Ishikawa (cell line): ENCODE data around the gene PDK1.

Source experiments
- CEBPB ChIP-seq: IDR thresholded peaks from 2 replicates; pipeline ENCODE4 v1.6.1; 2012
- CREB1 ChIP-seq: IDR thresholded peaks from 2 replicates; pipeline ENCODE4 v1.6.1; 2012; ENCODE audit warnings: low read depth
- EGR1 ChIP-seq: IDR thresholded peaks from 2 replicates; pipeline ENCODE4 v1.6.1; 2012
- EP300 ChIP-seq: IDR thresholded peaks from 2 replicates; pipeline ENCODE4 v1.6.1; 2012; ENCODE audit warnings: borderline replicate concordance
- FOXM1 ChIP-seq: IDR thresholded peaks from 2 replicates; pipeline ENCODE4 v1.6.1; 2012; ENCODE audit warnings: low read depth, borderline replicate concordance
- NFIC ChIP-seq: IDR thresholded peaks from 2 replicates; pipeline ENCODE4 v1.6.1; 2012
- RAD21 ChIP-seq: IDR thresholded peaks from 2 replicates; pipeline ENCODE4 v1.6.1; 2012; ENCODE audit warnings: low read depth
- TAF1 ChIP-seq: IDR thresholded peaks from 2 replicates; pipeline ENCODE4 v1.6.1; 2012; ENCODE audit warnings: low read depth, mild to moderate bottlenecking
- TCF12 ChIP-seq: IDR thresholded peaks from 2 replicates; pipeline ENCODE4 v1.6.1; 2012; ENCODE audit warnings: low read depth
- YY1 ChIP-seq: IDR thresholded peaks from 2 replicates; pipeline ENCODE4 v1.6.1; 2012; ENCODE audit warnings: low read depth
- ZBTB7A ChIP-seq: IDR thresholded peaks from 2 replicates; pipeline ENCODE4 v1.6.1; 2012; ENCODE audit warnings: low read depth
- TF ChIP-seq, protein P1 (sequence below): IDR thresholded peaks from 2 replicates; pipeline ENCODE4 v1.6.1; 2012; ENCODE audit warnings: low read depth, mild to moderate bottlenecking
- TF ChIP-seq, protein P2 (sequence below): IDR thresholded peaks from 2 replicates; pipeline ENCODE4 v1.6.1; 2012
- TF ChIP-seq, protein P3 (sequence below): IDR thresholded peaks from 2 replicates; pipeline ENCODE4 v1.6.1; 2012

DNA sequence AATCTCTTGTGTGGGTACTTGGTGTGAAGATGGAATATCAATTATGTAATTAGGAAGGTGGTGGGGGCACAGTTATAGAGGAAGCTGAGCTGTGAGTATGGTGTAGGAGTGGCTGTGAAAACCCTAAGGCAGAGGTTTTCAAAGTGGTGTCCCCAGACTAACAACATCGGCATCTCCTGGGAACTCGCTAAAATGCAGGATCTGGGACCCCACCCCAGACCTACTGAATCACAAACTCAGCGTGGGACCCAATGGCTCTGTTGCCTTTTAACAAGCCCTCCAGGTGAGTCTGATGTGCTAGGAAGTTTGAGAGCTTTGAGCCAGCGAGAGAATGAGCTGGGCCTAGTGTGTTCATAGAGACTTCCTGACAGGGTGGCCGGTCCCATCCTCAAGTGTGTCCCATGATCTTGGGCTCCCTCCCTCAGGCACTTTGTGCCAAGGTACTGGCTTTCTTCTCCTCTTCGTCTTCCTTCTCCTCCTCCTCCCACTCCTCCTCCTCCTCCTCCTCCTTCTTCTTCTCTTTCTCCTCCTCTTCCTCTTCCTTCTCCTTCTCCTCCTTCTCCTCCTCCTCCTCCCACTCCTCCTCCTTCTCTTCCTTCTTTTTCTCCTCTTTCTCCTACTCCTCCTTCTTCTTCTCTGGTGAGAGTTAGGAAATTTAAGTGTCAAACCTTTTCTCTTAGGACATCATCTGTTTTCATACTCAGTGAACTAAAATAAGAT lies 86.6 kb downstream of the PDK1 start:
- TF ChIP-seq TAF1 (no peak), EP300 (no peak), FOXM1 (no peak), ZBTB7A (no peak), RAD21 (no peak), TCF12 (no peak), NFIC (no peak), YY1 (no peak), CEBPB (no peak), EGR1 (no peak), CREB1 (no peak)
- TF ChIP-seq, protein P1, sequence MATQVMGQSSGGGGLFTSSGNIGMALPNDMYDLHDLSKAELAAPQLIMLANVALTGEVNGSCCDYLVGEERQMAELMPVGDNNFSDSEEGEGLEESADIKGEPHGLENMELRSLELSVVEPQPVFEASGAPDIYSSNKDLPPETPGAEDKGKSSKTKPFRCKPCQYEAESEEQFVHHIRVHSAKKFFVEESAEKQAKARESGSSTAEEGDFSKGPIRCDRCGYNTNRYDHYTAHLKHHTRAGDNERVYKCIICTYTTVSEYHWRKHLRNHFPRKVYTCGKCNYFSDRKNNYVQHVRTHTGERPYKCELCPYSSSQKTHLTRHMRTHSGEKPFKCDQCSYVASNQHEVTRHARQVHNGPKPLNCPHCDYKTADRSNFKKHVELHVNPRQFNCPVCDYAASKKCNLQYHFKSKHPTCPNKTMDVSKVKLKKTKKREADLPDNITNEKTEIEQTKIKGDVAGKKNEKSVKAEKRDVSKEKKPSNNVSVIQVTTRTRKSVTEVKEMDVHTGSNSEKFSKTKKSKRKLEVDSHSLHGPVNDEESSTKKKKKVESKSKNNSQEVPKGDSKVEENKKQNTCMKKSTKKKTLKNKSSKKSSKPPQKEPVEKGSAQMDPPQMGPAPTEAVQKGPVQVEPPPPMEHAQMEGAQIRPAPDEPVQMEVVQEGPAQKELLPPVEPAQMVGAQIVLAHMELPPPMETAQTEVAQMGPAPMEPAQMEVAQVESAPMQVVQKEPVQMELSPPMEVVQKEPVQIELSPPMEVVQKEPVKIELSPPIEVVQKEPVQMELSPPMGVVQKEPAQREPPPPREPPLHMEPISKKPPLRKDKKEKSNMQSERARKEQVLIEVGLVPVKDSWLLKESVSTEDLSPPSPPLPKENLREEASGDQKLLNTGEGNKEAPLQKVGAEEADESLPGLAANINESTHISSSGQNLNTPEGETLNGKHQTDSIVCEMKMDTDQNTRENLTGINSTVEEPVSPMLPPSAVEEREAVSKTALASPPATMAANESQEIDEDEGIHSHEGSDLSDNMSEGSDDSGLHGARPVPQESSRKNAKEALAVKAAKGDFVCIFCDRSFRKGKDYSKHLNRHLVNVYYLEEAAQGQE: no peak
- TF ChIP-seq, protein P2, sequence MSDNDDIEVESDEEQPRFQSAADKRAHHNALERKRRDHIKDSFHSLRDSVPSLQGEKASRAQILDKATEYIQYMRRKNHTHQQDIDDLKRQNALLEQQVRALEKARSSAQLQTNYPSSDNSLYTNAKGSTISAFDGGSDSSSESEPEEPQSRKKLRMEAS: no peak
- TF ChIP-seq, protein P3, sequence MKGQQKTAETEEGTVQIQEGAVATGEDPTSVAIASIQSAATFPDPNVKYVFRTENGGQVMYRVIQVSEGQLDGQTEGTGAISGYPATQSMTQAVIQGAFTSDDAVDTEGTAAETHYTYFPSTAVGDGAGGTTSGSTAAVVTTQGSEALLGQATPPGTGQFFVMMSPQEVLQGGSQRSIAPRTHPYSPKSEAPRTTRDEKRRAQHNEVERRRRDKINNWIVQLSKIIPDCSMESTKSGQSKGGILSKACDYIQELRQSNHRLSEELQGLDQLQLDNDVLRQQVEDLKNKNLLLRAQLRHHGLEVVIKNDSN: no peak
